Endothelial cell of umbilical vein (primary cell): ENCODE data around the gene TSPAN31. TPM values are rescaled to one million over a fixed set of nuclear protein-coding genes. Genes with fewer than 3 reads are reported as not detected.

Experiments used
- BruUV-seq: library from RNA; stranded (reverse); fragments of 400-500 nt; replicated peaks from 2 replicates; lab custom pipeline; 2021; lab: Mats Ljungman, UMichigan
- CTCF ChIA-PET: fragments of 300-600, 350-600 bp; sonication (Branson Sonifier 250); formaldehyde crosslinking; loops from one replicate; lab custom pipeline; 2021; ENCODE audit warnings: antibody characterized with exemption, inconsistent platforms; lab: Charles Lee
- POLR2A ChIA-PET: fragments of 300-600, 350-600 bp; sonication (Branson Sonifier 250); formaldehyde crosslinking; loops from one replicate; lab custom pipeline; 2021; ENCODE audit warnings: antibody characterized with exemption, inconsistent platforms; lab: Charles Lee
- DNase-seq: peaks from one replicate; pipeline ENCODE4 v3.0.0-alpha.2; 2011; ENCODE audit warnings: low read depth, low spot score
- FAIRE-seq: peaks from 2 replicates; lab custom pipeline; 2011; peaks lifted over from hg19 to GRCh38; lab: Jason Lieb, UNC
- H2AFZ ChIP-seq: 2 replicates; pipeline ENCODE4 v1.6.0; 2012; ENCODE audit warnings: low read depth, low read length, control low read depth, inconsistent platforms
- H3K27ac ChIP-seq: 2 replicates; pipeline ENCODE4 v1.5.1; 2011; ENCODE audit warnings: low read depth, mild to moderate bottlenecking, control low read depth, low read length, moderate library complexity; ENCODE audit not compliant: insufficient read depth
- H3K27me3 ChIP-seq, 2 experiments: 2 replicates each; pipeline versions ENCODE4 v1.6.0 to v1.6.1; 2011; ENCODE audit warnings: low read length in 2 of 2, mixed read lengths in 1 of 2; ENCODE audit not compliant: control insufficient read depth in 2 of 2, insufficient read depth in 2 of 2
- H3K36me3 ChIP-seq, 2 experiments: 2 replicates in 1 of 2; 3 replicates in 1 of 2; pipeline ENCODE4 v1.5.1; 2011; ENCODE audit warnings: low read length in 2 of 2, mild to moderate bottlenecking in 1 of 2, moderate library complexity in 1 of 2; ENCODE audit not compliant: control insufficient read depth in 2 of 2, insufficient read depth in 2 of 2; ENCODE audit errors: extremely low read depth in 1 of 2
- H3K4me1 ChIP-seq: 3 replicates; pipeline ENCODE4 v1.5.1; 2011; ENCODE audit warnings: mild to moderate bottlenecking, low read length; ENCODE audit not compliant: control insufficient read depth, insufficient read depth; ENCODE audit errors: extremely low read depth
- H3K4me2 ChIP-seq: 2 replicates; pipeline ENCODE4 v1.6.1; 2011; ENCODE audit warnings: low read length, control low read depth, mixed read lengths; ENCODE audit not compliant: insufficient read depth
- H3K4me3 ChIP-seq, 3 experiments: fragments of 200-600 bp in 1 of 3; sonication (generic), shearing (Covaris generic) in 1 of 3; replicated peaks in 1 of 3; 2 replicates each; pipeline ENCODE4 v1.5.1; 2011 to 2016; ENCODE audit warnings: control low read depth in 3 of 3, low read length in 3 of 3, mild to moderate bottlenecking in 2 of 3, inconsistent platforms in 1 of 3, low read depth in 1 of 3, moderate library complexity in 1 of 3; ENCODE audit not compliant: insufficient read depth in 1 of 3
- H3K79me2 ChIP-seq: 2 replicates; pipeline ENCODE4 v1.6.0; 2012; ENCODE audit warnings: low read length, inconsistent platforms; ENCODE audit not compliant: control insufficient read depth, insufficient read depth
- H3K9ac ChIP-seq: replicated peaks from 2 replicates; pipeline ENCODE3; 2011; ENCODE audit warnings: low read length, control low read depth; ENCODE audit not compliant: insufficient read depth; ENCODE audit errors: extremely low read depth
- H3K9me1 ChIP-seq: replicated peaks from 3 replicates; pipeline ENCODE4 v1.6.0; 2011; ENCODE audit warnings: mild to moderate bottlenecking, low read length; ENCODE audit not compliant: control insufficient read depth, insufficient read depth; ENCODE audit errors: extremely low read depth
- H3K9me3 ChIP-seq: replicated peaks from 2 replicates; pipeline ENCODE4 v1.5.1; 2012; ENCODE audit warnings: low read length, inconsistent platforms; ENCODE audit not compliant: control insufficient read depth, insufficient read depth
- H4K20me1 ChIP-seq: replicated peaks from 2 replicates; pipeline ENCODE3; 2011; ENCODE audit warnings: mild to moderate bottlenecking, low read length; ENCODE audit not compliant: control insufficient read depth, insufficient read depth; ENCODE audit errors: extremely low read depth
- CTCF ChIP-seq, 2 donors: IDR thresholded peaks; 1 replicate in 1 of 2; 2 replicates in 1 of 2; pipeline ENCODE4 v1.5.1; 2011; ENCODE audit warnings: low read length in 2 of 2, mild to moderate bottlenecking in 2 of 2, moderate library complexity in 2 of 2, control low read depth in 1 of 2, inconsistent platforms in 1 of 2, low read depth in 1 of 2; ENCODE audit not compliant: insufficient read depth in 1 of 2; ENCODE audit errors: extremely low read depth in 1 of 2
- EZH2 ChIP-seq: IDR thresholded peaks from 2 replicates; pipeline ENCODE4 v1.6.1; 2012; ENCODE audit warnings: borderline replicate concordance, low read depth, mild to moderate bottlenecking, moderate library complexity, low read length, inconsistent platforms; ENCODE audit not compliant: severe bottlenecking
- FOS ChIP-seq: IDR thresholded peaks from 2 replicates; pipeline ENCODE4 v1.6.1; 2011; ENCODE audit warnings: mild to moderate bottlenecking, low read length, moderate library complexity, borderline replicate concordance; ENCODE audit not compliant: insufficient read depth
- GATA2 ChIP-seq: IDR thresholded peaks from 2 replicates; pipeline ENCODE4 v1.7.0; 2011; ENCODE audit warnings: low read depth, mild to moderate bottlenecking, moderate library complexity, mixed read lengths, low read length; ENCODE audit not compliant: insufficient read length, insufficient read depth
- JUN ChIP-seq: IDR thresholded peaks from 2 replicates; pipeline ENCODE4 v1.6.1; 2011; ENCODE audit warnings: borderline replicate concordance, low read depth; ENCODE audit not compliant: insufficient read length, insufficient read depth
- MAX ChIP-seq: IDR thresholded peaks from 2 replicates; pipeline ENCODE4 v1.6.1; 2011; ENCODE audit not compliant: insufficient read depth, insufficient read length
- MYC ChIP-seq: IDR thresholded peaks from one replicate; pipeline ENCODE4 v1.6.1; 2011; ENCODE audit warnings: mild to moderate bottlenecking, low read depth, low read length
- POLR2A ChIP-seq: IDR thresholded peaks from 2 replicates; pipeline ENCODE4 v1.6.1; 2012; ENCODE audit warnings: low read depth, mild to moderate bottlenecking, control low read depth, low read length
- POLR2AphosphoS5 ChIP-seq: IDR thresholded peaks from 2 replicates; pipeline ENCODE4 v1.6.1; 2012; ENCODE audit warnings: low read depth, mild to moderate bottlenecking, control low read depth, low read length, moderate library complexity; ENCODE audit not compliant: insufficient read depth
- dilution Hi-C: fragments of 300-500 bp; cut with MboI; formaldehyde crosslinking; loops from one replicate; pipeline ENCODE4 v1.15.0; 2019; ENCODE audit warnings: low sequenced_read_pairs; ENCODE audit not compliant: extremely low pct_ligation_motif_present
- intact Hi-C: fragments of 100-400 bp; cut with micrococcal nuclease; formaldehyde crosslinking; loops from one replicate; pipeline ENCODE4 v1.10.0; 2022
- polyA plus RNA-seq, 4 experiments: library from polyadenylated mRNA; depleted of rRNA in 3 of 4; stranded (reverse) in 3 of 4; unstranded in 1 of 4; fragments of >200 nt; gene quantifications; 2 replicates each; pipeline versions ENCODE4 v1.2.1 to v1.2.3, GENCODE V29; 2011 to 2012; ENCODE audit warnings: missing spikeins in 1 of 4
- total RNA-seq: library from RNA; stranded (reverse); gene quantifications from 2 replicates; pipeline ENCODE4 v1.2.3, GENCODE V29; 2021

Gene TSPAN31
- total and polyA plus RNA-seq, 2 donors (not counting 3 experiments of a cell fraction or from before 2014, with no cell fraction given), result 15.0 to 43.9 TPM

- H4K20me1 ChIP-seq, result no peaks in the 10 kb centered on the region
- peaks cover 4% of the 10 kb centered on the region for H3K79me2 ChIP-seq
- H3K4me1 ChIP-seq, result peaks cover 10% of the 10 kb centered on the region
- no peaks in the 10 kb centered on the region for H3K9me3 ChIP-seq
- peaks cover 4 to 18% of the 10 kb centered on the region in 2 experiments for H3K36me3 ChIP-seq
- no peak overlapping the region for H2AFZ ChIP-seq
- TSS peak; percentile 35 for BruUV-seq
- dilution Hi-C loops, result no loop called here
- peaks cover 8 to 10% of the 10 kb centered on the region in 2 experiments for H3K27me3 ChIP-seq
- H3K9me1 ChIP-seq, result no peaks in the 10 kb centered on the region
- H3K27ac ChIP-seq, result peak overlapping the region; percentile 68
- peak overlapping the region; percentile 44 to 88 (median 75) for H3K4me3 ChIP-seq
- TF ChIP-seq CTCF (IDR thresholded peaks at IDR 0.05; ENCODE audit: extremely low read depth in 1 of 2, insufficient read depth in 1 of 2, low read depth in 1 of 2, low read length in 2 of 2) (no peak), MAX (no peak), JUN (no peak), GATA2 (no peak), POLR2AphosphoS5 (no peak), FOS (no peak), EZH2 (no peak), POLR2A (no peak), MYC (no peak)
- POLR2A ChIA-PET, result interaction anchor here (1.2 kb wide), 1 partner anchor 27 kb away, joined by 4 read pairs; the partner anchor contains the start of genes EEF1AKMT3 and METTL1
- peak overlapping the region; percentile 76 for H3K4me2 ChIP-seq
- intact Hi-C loops, result no loop called here
- CTCF ChIA-PET, result interaction anchor here (1.3 to 2.6 kb wide), 5 partner anchors 10 to 19 kb away, joined by 5 to 20 read pairs (median 5); no protein-coding TSS in a partner anchor
- FAIRE-seq, result peak; percentile 31
- peak overlapping the region; percentile 88 for H3K9ac ChIP-seq
- DNase-seq, result no peak
These were observed 644 bp downstream of the TSPAN31 start for GRCh38 chr12:57745485-57745881.
